A549 (cell line): ENCODE data around the gene IARS2. TPM values are rescaled to one million over a fixed set of nuclear protein-coding genes. Genes with fewer than 3 reads are reported as not detected.

Experiments
- ATAC-seq, 2 experiments: fragments of 200-7000 bp in 1 of 2; fragments of >200 bp in 1 of 2; cut with Nextera tagmentation in 1 of 2; cut with Tn5 transposase in 1 of 2; 3 replicates each; pipeline versions ENCODE4 v1.8.0 to v1.9.1; 2018 to 2020; ENCODE audit warnings: mild to moderate bottlenecking in 1 of 2, moderate library complexity in 1 of 2
- CTCF ChIA-PET: fragments of 300-600 bp; sonication (Branson Sonifier 250); formaldehyde crosslinking; extraction: SDS; loops from one replicate; lab custom pipeline; 2021; ENCODE audit warnings: antibody characterized with exemption, inconsistent platforms; lab: Yijun Ruan, JAX
- POLR2A ChIA-PET: fragments of 350-600 bp; formaldehyde crosslinking; extraction: SDS; loops from one replicate; lab custom pipeline; 2021; ENCODE audit warnings: antibody characterized with exemption, inconsistent platforms; lab: Yijun Ruan, JAX
- DNase-seq, 2 experiments: peaks; one replicate each; pipeline versions ENCODE4 v3.0.0 to v3.0.0-alpha.2; 2011 to 2016; ENCODE audit warnings: low read depth in 1 of 2, low spot score in 1 of 2
- FAIRE-seq: peaks from 2 replicates; lab custom pipeline; 2011; peaks lifted over from hg19 to GRCh38; lab: Jason Lieb, UNC
- H3K27ac ChIP-seq, 2 experiments: fragments of >200 bp; sonication (Bioruptor Twin); formaldehyde crosslinking; 3 replicates each; pipeline ENCODE4 v1.5.1; 2016 to 2017
- H3K4me1 ChIP-seq: fragments of >200 bp; sonication (Bioruptor Twin); formaldehyde crosslinking; 3 replicates; pipeline ENCODE4 v1.6.1; 2016
- H3K4me2 ChIP-seq: fragments of >200 bp; sonication (Bioruptor Twin); formaldehyde crosslinking; 3 replicates; pipeline ENCODE4 v1.6.1; 2016
- H3K4me3 ChIP-seq: fragments of >200 bp; sonication (Bioruptor Twin); formaldehyde crosslinking; 3 replicates; pipeline ENCODE4 v1.5.1; 2016
- H3K9me3 ChIP-seq: fragments of >200 bp; sonication (Bioruptor Twin); formaldehyde crosslinking; 3 replicates; pipeline ENCODE4 v1.6.1; 2016
- BHLHE40 ChIP-seq: IDR thresholded peaks from 2 replicates; pipeline ENCODE4 v1.6.1; 2012; ENCODE audit warnings: low read depth, low read length, inconsistent platforms
- CHD2 ChIP-seq: fragments of 150-350 bp; IDR thresholded peaks from 2 replicates; pipeline ENCODE4 v1.6.1; 2014; ENCODE audit warnings: low read length; ENCODE audit not compliant: partially characterized antibody
- ESRRA ChIP-seq: fragments of 150-350 bp; IDR thresholded peaks from 2 replicates; pipeline ENCODE4 v1.6.1; 2014; ENCODE audit warnings: mild to moderate bottlenecking, low read length, borderline replicate concordance
- FOSB ChIP-seq: fragments of 250-450 bp; sonication (Bioruptor Pico); IDR thresholded peaks from 2 replicates; pipeline ENCODE4 v1.5.0; 2020; ENCODE audit warnings: mild to moderate bottlenecking, moderate library complexity
- FOSL2 ChIP-seq, 2 experiments: fragments of 450-650 bp in 1 of 2; fragments of >200 bp in 1 of 2; sonication (Bioruptor Twin) in 1 of 2; formaldehyde crosslinking; IDR thresholded peaks; 2 replicates each; pipeline versions ENCODE4 v1.5.0 to v1.6.1; 2016 to 2020; ENCODE audit warnings: mild to moderate bottlenecking in 1 of 2, moderate library complexity in 1 of 2
- FOXS1 ChIP-seq: fragments of 250-450 bp; sonication (Bioruptor Pico); IDR thresholded peaks from 2 replicates; pipeline ENCODE4 v1.5.0; 2020; ENCODE audit warnings: mild to moderate bottlenecking, moderate library complexity
- GATA3 ChIP-seq: IDR thresholded peaks from 2 replicates; pipeline ENCODE4 v1.6.1; 2012; ENCODE audit warnings: borderline replicate concordance
- HOXB5 ChIP-seq: fragments of 250-450 bp; sonication (Bioruptor Pico); IDR thresholded peaks from 2 replicates; pipeline ENCODE4 v1.5.0; 2020; ENCODE audit warnings: mild to moderate bottlenecking, moderate library complexity
- JUNB ChIP-seq: fragments of >200 bp; sonication (Bioruptor Twin); formaldehyde crosslinking; IDR thresholded peaks from 2 replicates; pipeline ENCODE4 v1.6.1; 2016
- KDM5A ChIP-seq: fragments of 200-600 bp; sonication (generic); IDR thresholded peaks from 2 replicates; pipeline ENCODE4 v1.6.1; 2016; ENCODE audit warnings: antibody characterized with exemption, mild to moderate bottlenecking
- MAFK ChIP-seq: fragments of 450-650 bp; IDR thresholded peaks from 2 replicates; pipeline ENCODE4 v1.6.1; 2014; ENCODE audit not compliant: partially characterized antibody
- NFE2L2 ChIP-seq: fragments of 150-350 bp; conservative IDR thresholded peaks from 2 replicates; pipeline ENCODE4 v1.6.1; 2014; ENCODE audit warnings: low read length
- NPAS2 ChIP-seq: fragments of 250-450 bp; sonication (Bioruptor Pico); IDR thresholded peaks from 2 replicates; pipeline ENCODE4 v1.8.0; 2022; ENCODE audit warnings: mild to moderate bottlenecking, moderate library complexity, borderline replicate concordance
- NR3C1 ChIP-seq: fragments of >200 bp; sonication (Bioruptor Twin); formaldehyde crosslinking; IDR thresholded peaks from 3 replicates; pipeline ENCODE4 v1.6.1; 2017
- PHF8 ChIP-seq: fragments of 200-600 bp; sonication (generic); IDR thresholded peaks from 2 replicates; pipeline ENCODE4 v1.6.1; 2016; ENCODE audit warnings: low read depth, mild to moderate bottlenecking, antibody characterized with exemption, moderate library complexity, borderline replicate concordance
- POLR2A ChIP-seq: IDR thresholded peaks from 2 replicates; pipeline ENCODE4 v1.6.1; 2012; ENCODE audit warnings: mild to moderate bottlenecking, low read length
- POLR2AphosphoS2 ChIP-seq: conservative IDR thresholded peaks from 2 replicates; pipeline ENCODE4 v1.6.1; 2012; ENCODE audit warnings: low read length, improper control_type of control experiment, inconsistent platforms
- RFX5 ChIP-seq: fragments of 450-650 bp; IDR thresholded peaks from 2 replicates; pipeline ENCODE4 v1.7.1; 2014; ENCODE audit warnings: antibody characterized with exemption, mild to moderate bottlenecking, moderate library complexity
- RNF2 ChIP-seq: fragments of 200-600 bp; sonication (generic); IDR thresholded peaks from 2 replicates; pipeline ENCODE4 v1.6.1; 2016; ENCODE audit warnings: low read depth, mild to moderate bottlenecking, antibody characterized with exemption, moderate library complexity, borderline replicate concordance
- SMC3 ChIP-seq: fragments of >200 bp; sonication (Bioruptor Twin); formaldehyde crosslinking; IDR thresholded peaks from 3 replicates; pipeline ENCODE4 v1.6.1; 2018; ENCODE audit warnings: inconsistent platforms
- SREBF2 ChIP-seq: fragments of 450-650 bp; IDR thresholded peaks from 2 replicates; pipeline ENCODE4 v1.6.1; 2014; ENCODE audit warnings: mild to moderate bottlenecking, moderate library complexity
- TP53 ChIP-seq: fragments of 250-450 bp; sonication (Bioruptor Pico); IDR thresholded peaks from 2 replicates; pipeline ENCODE4 v1.5.0; 2021; ENCODE audit warnings: mild to moderate bottlenecking, moderate library complexity
- ZFP36 ChIP-seq: fragments of 450-650 bp; IDR thresholded peaks from 2 replicates; pipeline ENCODE4 v1.6.1; 2014; ENCODE audit warnings: borderline replicate concordance; ENCODE audit not compliant: partially characterized antibody
- ZNF302 ChIP-seq: fragments of 250-450 bp; sonication (Bioruptor Pico); IDR thresholded peaks from 2 replicates; pipeline ENCODE4 v1.9.0; 2021; ENCODE audit warnings: inconsistent platforms, mild to moderate bottlenecking, moderate library complexity
- ZSCAN20 ChIP-seq: fragments of 250-450 bp; sonication (Bioruptor Pico); IDR thresholded peaks from 2 replicates; pipeline ENCODE4 v1.8.0; 2022; ENCODE audit warnings: mild to moderate bottlenecking, moderate library complexity
- polyA plus RNA-seq, 4 experiments: library from polyadenylated mRNA; depleted of rRNA in 3 of 4; stranded (reverse); fragments of >200 nt; fragmentation: RNase III in 1 of 4; extraction: RNeasy Plus Mini Kit Qiagen cat#74134 plus additional on column Dnase treatment in 1 of 4; gene quantifications; 2 replicates in 3 of 4; 3 replicates in 1 of 4; pipeline ENCODE4 v1.2.3, GENCODE V29; 2011 to 2017
- TF ChIP-seq, protein P1 (sequence below): IDR thresholded peaks from 2 replicates; pipeline ENCODE4 v1.6.1; 2012
- TF ChIP-seq, protein P2 (sequence below): IDR thresholded peaks from 2 replicates; pipeline ENCODE4 v1.6.1; 2012
- TF ChIP-seq, protein P3 (sequence below): fragments of 250-450 bp; sonication (Bioruptor Pico); IDR thresholded peaks from 2 replicates; pipeline ENCODE4 v1.5.0; 2021; ENCODE audit warnings: mild to moderate bottlenecking, moderate library complexity, borderline replicate concordance
- TF ChIP-seq, protein P4 (sequence below): fragments of 200-600 bp; sonication (generic); IDR thresholded peaks from 2 replicates; pipeline ENCODE4 v1.6.1; 2016; ENCODE audit warnings: antibody characterized with exemption, mild to moderate bottlenecking, moderate library complexity
- TF ChIP-seq, protein P5 (sequence below): fragments of 150-350 bp; IDR thresholded peaks from 2 replicates; pipeline ENCODE4 v1.6.1; 2014; ENCODE audit warnings: low read depth, mild to moderate bottlenecking, low read length

Gene IARS2
- polyA plus RNA-seq, 2 of the 4 experiments (the other 2 are of a cell fraction): 66.7 to 115 TPM

DNA sequence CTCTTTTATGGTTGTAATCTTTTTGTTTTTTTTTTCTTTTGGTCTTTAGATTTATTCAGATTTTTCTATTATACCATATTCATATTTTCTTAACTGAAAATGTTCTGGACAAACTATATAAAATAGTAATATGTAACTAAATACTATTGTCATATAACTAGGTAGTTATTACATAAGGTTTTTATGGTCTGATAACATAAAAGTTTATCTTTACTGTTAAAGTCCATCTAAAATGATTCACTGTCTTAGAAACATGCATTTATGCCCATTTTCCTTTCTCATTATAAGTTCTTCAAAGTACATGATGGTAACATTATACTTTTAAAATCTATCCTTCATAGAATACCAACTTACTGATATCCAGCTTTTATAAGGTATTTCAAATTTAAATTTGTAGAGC lies 29.1 kb downstream of the IARS2 start:
- Histone ChIP-seq H3K4me1 (peaks cover 7% of the 10 kb centered on the region; the same call in 1 of the 3 replicates), H3K4me3 (no peak overlapping the region), H3K27ac (no peak overlapping the region), H3K9me3 (no peaks in the 10 kb centered on the region), H3K4me2 (no peak overlapping the region)
- TF ChIP-seq ZSCAN20: no peak
- TF ChIP-seq MAFK: no peak
- no peak for TF ChIP-seq FOSL2 (IDR thresholded peaks at IDR 0.05)
- no peak for TF ChIP-seq FOSL2 (CRISPR knock-in tag; IDR thresholded peaks at IDR 0.05)
- TF ChIP-seq, protein P1, sequence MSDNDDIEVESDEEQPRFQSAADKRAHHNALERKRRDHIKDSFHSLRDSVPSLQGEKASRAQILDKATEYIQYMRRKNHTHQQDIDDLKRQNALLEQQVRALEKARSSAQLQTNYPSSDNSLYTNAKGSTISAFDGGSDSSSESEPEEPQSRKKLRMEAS: no peak
- no peak for TF ChIP-seq KDM5A
- TF ChIP-seq BHLHE40: no peak
- no peak for TF ChIP-seq POLR2A
- no peak for TF ChIP-seq GATA3
- no peak for TF ChIP-seq ZFP36
- no peak for TF ChIP-seq SMC3
- no peak for TF ChIP-seq RNF2
- TF ChIP-seq RFX5: no peak
- TF ChIP-seq NFE2L2: no peak
- TF ChIP-seq FOXS1 (CRISPR knock-in tag): no peak
- TF ChIP-seq CHD2: no peak
- no peak for TF ChIP-seq ESRRA
- TF ChIP-seq, protein P2, sequence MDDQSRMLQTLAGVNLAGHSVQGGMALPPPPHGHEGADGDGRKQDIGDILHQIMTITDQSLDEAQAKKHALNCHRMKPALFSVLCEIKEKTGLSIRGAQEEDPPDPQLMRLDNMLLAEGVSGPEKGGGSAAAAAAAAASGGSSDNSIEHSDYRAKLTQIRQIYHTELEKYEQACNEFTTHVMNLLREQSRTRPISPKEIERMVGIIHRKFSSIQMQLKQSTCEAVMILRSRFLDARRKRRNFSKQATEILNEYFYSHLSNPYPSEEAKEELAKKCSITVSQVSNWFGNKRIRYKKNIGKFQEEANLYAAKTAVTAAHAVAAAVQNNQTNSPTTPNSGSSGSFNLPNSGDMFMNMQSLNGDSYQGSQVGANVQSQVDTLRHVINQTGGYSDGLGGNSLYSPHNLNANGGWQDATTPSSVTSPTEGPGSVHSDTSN: no peak
- TF ChIP-seq, protein P3, sequence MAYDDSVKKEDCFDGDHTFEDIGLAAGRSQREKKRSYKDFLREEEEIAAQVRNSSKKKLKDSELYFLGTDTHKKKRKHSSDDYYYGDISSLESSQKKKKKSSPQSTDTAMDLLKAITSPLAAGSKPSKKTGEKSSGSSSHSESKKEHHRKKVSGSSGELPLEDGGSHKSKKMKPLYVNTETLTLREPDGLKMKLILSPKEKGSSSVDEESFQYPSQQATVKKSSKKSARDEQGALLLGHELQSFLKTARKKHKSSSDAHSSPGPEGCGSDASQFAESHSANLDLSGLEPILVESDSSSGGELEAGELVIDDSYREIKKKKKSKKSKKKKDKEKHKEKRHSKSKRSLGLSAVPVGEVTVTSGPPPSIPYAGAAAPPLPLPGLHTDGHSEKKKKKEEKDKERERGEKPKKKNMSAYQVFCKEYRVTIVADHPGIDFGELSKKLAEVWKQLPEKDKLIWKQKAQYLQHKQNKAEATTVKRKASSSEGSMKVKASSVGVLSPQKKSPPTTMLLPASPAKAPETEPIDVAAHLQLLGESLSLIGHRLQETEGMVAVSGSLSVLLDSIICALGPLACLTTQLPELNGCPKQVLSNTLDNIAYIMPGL (CRISPR knock-in tag): no peak
- TF ChIP-seq PHF8: no peak
- TF ChIP-seq FOSB (CRISPR knock-in tag): no peak
- ChIA-PET CTCF (interaction anchor here (1.4 kb wide), 1 partner anchor 30 kb away, joined by 3 read pairs; no protein-coding TSS in a partner anchor), POLR2A (no interaction called here)
- no peak for DNase-seq
- ATAC-seq: no peak
- FAIRE-seq: no peak

DNA sequence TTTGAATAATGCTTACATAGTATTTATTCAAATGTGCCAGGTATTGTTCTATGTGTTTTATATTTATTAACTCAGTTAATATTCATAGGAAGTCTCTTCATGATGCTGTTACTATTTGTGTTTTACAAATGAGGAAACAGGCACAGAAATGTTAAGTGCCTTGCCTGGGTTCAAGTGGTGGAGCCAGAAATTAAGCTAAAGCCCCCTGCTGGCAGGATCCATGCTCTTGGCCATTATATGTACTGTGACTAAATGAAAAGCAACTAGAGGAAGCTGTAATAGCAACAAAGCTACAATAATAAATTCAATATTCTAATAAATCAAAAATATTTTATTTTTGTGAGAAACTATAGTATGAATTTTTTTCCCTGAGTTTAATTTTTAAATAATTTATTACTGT lies 30.0 kb downstream of the IARS2 start:
- ChIA-PET POLR2A (no interaction called here), CTCF (interaction anchor here (1.0 to 1.5 kb wide), 5 partner anchors 8 to 34 kb away, joined by 3 read pairs; partner anchors contain the start of gene BPNT1)
- Histone ChIP-seq H3K4me3 (no peak overlapping the region), H3K4me1 (peaks cover 7% of the 10 kb centered on the region; the same call in 1 of the 3 replicates), H3K9me3 (no peaks in the 10 kb centered on the region), H3K27ac (no peak overlapping the region), H3K4me2 (no peak overlapping the region)
- ATAC-seq: peak in 1 of 2 experiments; percentile 79; a peak in 3 of 6 replicates
- no peak for FAIRE-seq
- peak; percentile 30 to 38 for DNase-seq
- no peak for TF ChIP-seq HOXB5 (CRISPR knock-in tag)
- no peak for TF ChIP-seq SREBF2
- TF ChIP-seq RNF2: no peak
- TF ChIP-seq POLR2AphosphoS2: no peak
- TF ChIP-seq NPAS2 (CRISPR knock-in tag): no peak
- no peak for TF ChIP-seq TP53
- peak; percentile 37 for TF ChIP-seq MAFK
- TF ChIP-seq, protein P4, sequence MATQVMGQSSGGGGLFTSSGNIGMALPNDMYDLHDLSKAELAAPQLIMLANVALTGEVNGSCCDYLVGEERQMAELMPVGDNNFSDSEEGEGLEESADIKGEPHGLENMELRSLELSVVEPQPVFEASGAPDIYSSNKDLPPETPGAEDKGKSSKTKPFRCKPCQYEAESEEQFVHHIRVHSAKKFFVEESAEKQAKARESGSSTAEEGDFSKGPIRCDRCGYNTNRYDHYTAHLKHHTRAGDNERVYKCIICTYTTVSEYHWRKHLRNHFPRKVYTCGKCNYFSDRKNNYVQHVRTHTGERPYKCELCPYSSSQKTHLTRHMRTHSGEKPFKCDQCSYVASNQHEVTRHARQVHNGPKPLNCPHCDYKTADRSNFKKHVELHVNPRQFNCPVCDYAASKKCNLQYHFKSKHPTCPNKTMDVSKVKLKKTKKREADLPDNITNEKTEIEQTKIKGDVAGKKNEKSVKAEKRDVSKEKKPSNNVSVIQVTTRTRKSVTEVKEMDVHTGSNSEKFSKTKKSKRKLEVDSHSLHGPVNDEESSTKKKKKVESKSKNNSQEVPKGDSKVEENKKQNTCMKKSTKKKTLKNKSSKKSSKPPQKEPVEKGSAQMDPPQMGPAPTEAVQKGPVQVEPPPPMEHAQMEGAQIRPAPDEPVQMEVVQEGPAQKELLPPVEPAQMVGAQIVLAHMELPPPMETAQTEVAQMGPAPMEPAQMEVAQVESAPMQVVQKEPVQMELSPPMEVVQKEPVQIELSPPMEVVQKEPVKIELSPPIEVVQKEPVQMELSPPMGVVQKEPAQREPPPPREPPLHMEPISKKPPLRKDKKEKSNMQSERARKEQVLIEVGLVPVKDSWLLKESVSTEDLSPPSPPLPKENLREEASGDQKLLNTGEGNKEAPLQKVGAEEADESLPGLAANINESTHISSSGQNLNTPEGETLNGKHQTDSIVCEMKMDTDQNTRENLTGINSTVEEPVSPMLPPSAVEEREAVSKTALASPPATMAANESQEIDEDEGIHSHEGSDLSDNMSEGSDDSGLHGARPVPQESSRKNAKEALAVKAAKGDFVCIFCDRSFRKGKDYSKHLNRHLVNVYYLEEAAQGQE: no peak
- no peak for TF ChIP-seq JUNB
- TF ChIP-seq, protein P5, sequence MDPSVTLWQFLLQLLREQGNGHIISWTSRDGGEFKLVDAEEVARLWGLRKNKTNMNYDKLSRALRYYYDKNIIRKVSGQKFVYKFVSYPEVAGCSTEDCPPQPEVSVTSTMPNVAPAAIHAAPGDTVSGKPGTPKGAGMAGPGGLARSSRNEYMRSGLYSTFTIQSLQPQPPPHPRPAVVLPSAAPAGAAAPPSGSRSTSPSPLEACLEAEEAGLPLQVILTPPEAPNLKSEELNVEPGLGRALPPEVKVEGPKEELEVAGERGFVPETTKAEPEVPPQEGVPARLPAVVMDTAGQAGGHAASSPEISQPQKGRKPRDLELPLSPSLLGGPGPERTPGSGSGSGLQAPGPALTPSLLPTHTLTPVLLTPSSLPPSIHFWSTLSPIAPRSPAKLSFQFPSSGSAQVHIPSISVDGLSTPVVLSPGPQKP: no peak
- TF ChIP-seq, protein P2: no peak
- TF ChIP-seq NFE2L2: no peak
- TF ChIP-seq NR3C1: no peak
- TF ChIP-seq SMC3: 0 out of 3 replicates have a peak, but pooled peaks have one; percentile 8
- TF ChIP-seq ZNF302 (CRISPR knock-in tag): no peak
- no peak for TF ChIP-seq FOSL2 (IDR thresholded peaks at IDR 0.05)
- no peak for TF ChIP-seq FOSL2 (CRISPR knock-in tag; IDR thresholded peaks at IDR 0.05)
